Liver (tissue), 3 donors: Measurements from ENCODE around the gene SYS1.

Experiments used
- REST ChIP-seq: IDR thresholded peaks from 2 replicates; pipeline ENCODE4 v1.6.1; 2016; ENCODE audit warnings: antibody characterized with exemption, mild to moderate bottlenecking
- SP1 ChIP-seq: IDR thresholded peaks from 2 replicates; pipeline ENCODE4 v1.6.1; 2018; ENCODE audit warnings: antibody characterized with exemption, mild to moderate bottlenecking
- ZBTB33 ChIP-seq: IDR thresholded peaks from 2 replicates; pipeline ENCODE4 v1.6.1; 2016; ENCODE audit warnings: antibody characterized with exemption
- TF ChIP-seq, protein P1 (sequence below): fragments of 150-350 bp; IDR thresholded peaks from 2 replicates; pipeline ENCODE4 v1.5.1; 2017; ENCODE audit warnings: improper control_type of control experiment, low read depth, low read length; ENCODE audit not compliant: missing input control
- TF ChIP-seq, protein P2 (sequence below): IDR thresholded peaks from 2 replicates; pipeline ENCODE4 v1.6.1; 2016; ENCODE audit warnings: antibody characterized with exemption
- donor health status: healthy.
- donor health status: healthy.

DNA sequence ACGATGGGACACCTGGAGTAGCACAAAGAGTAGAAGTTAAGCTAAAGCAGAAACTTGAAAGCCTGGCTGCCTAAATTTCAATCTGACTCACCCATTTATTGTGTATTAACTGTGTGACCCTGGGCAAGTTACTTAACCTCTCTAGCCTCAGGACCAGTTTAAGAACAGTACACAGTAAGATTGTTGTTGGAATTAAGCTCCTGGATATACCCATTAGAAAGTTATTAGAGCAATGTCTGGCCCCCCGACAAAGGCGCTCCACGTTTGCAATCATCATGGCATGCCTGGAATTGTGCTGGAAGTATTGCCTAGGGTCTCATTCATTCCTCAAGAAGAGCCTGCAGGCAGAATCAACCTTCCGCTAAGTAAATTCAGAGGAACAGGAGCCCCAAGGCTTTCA, 16.1 kb upstream of the SYS1 start:
- TF ChIP-seq, protein P1, sequence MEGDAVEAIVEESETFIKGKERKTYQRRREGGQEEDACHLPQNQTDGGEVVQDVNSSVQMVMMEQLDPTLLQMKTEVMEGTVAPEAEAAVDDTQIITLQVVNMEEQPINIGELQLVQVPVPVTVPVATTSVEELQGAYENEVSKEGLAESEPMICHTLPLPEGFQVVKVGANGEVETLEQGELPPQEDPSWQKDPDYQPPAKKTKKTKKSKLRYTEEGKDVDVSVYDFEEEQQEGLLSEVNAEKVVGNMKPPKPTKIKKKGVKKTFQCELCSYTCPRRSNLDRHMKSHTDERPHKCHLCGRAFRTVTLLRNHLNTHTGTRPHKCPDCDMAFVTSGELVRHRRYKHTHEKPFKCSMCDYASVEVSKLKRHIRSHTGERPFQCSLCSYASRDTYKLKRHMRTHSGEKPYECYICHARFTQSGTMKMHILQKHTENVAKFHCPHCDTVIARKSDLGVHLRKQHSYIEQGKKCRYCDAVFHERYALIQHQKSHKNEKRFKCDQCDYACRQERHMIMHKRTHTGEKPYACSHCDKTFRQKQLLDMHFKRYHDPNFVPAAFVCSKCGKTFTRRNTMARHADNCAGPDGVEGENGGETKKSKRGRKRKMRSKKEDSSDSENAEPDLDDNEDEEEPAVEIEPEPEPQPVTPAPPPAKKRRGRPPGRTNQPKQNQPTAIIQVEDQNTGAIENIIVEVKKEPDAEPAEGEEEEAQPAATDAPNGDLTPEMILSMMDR = no peak
- TF ChIP-seq SP1 = no peak
- TF ChIP-seq, protein P2, sequence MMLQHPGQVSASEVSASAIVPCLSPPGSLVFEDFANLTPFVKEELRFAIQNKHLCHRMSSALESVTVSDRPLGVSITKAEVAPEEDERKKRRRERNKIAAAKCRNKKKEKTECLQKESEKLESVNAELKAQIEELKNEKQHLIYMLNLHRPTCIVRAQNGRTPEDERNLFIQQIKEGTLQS = no peak
- TF ChIP-seq ZBTB33 = no peak
- no peak for TF ChIP-seq REST
